HCT116 (cell line): ENCODE measurements around the gene AWAT2. TPM values are rescaled to one million over a fixed set of nuclear protein-coding genes. Genes with fewer than 3 reads are reported as not detected.

Experiments
- ATAC-seq: fragments of 200-7000 bp; cut with Tn5 transposase; 2 replicates; pipeline ENCODE4 v1.9.1; 2020; ENCODE audit warnings: mild to moderate bottlenecking, moderate library complexity
- BruUV-seq: library from RNA; stranded (reverse); fragments of 400-500 nt; replicated peaks from 2 replicates; lab custom pipeline; 2021; lab: Mats Ljungman, UMichigan
- CTCF ChIA-PET: fragments of 300-600 bp; sonication (Branson Sonifier 250); formaldehyde crosslinking; loops from one replicate; lab custom pipeline; 2021; ENCODE audit warnings: antibody characterized with exemption; lab: Charles Lee
- POLR2A ChIA-PET: fragments of 300-600, 350-600 bp; sonication (Branson Sonifier 250); formaldehyde crosslinking; loops from one replicate; lab custom pipeline; 2021; ENCODE audit warnings: antibody characterized with exemption; lab: Charles Lee
- RAD21 ChIA-PET, 2 experiments: fragments of 300-600 bp; sonication (Branson Sonifier 250); formaldehyde crosslinking; loops; one replicate each; lab custom pipeline; 2023; ENCODE audit warnings: low total read pairs in 2 of 2; ENCODE audit not compliant: uncharacterized antibody in 2 of 2, unreplicated experiment in 2 of 2, low non-redundant PET in 1 of 2; lab: Charles Lee
- DNase-seq: peaks from one replicate; pipeline ENCODE4 v3.0.0-alpha.2; 2010; ENCODE audit warnings: low read depth, low spot score
- H2AFZ ChIP-seq: fragments of 200-600 bp; shearing (Covaris generic), sonication (generic); 2 replicates; pipeline ENCODE4 v1.6.1; 2017; ENCODE audit warnings: low read depth, mixed run types, mixed read lengths, antibody characterized with exemption, low read length; ENCODE audit not compliant: poor library complexity, severe bottlenecking
- H3K27ac ChIP-seq: 2 replicates; pipeline ENCODE4 v1.5.1; 2012; ENCODE audit warnings: low read depth, low read length
- H3K27me3 ChIP-seq: fragments of 200-600 bp; sonication (generic); 2 replicates; pipeline ENCODE4 v1.6.1; 2016; ENCODE audit warnings: mixed run types, low read length, mixed read lengths; ENCODE audit not compliant: insufficient read depth
- H3K36me3 ChIP-seq, 2 experiments: fragments of 200-500 bp in 1 of 2; fragments of 200-600 bp in 1 of 2; sonication (Bioruptor generic) in 1 of 2; sonication (generic) in 1 of 2; 2 replicates each; pipeline versions ENCODE4 v1.5.1 to v1.6.1; 2014 to 2016; ENCODE audit warnings: low read length in 2 of 2, inconsistent platforms in 1 of 2, mixed read lengths in 1 of 2, mixed run types in 1 of 2; ENCODE audit not compliant: insufficient read depth in 2 of 2, control insufficient read depth in 1 of 2
- H3K4me1 ChIP-seq, 2 experiments: fragments of 200-600 bp in 1 of 2; sonication (generic) in 1 of 2; 2 replicates each; pipeline versions ENCODE4 v1.5.1 to v1.6.1; 2012 to 2017; ENCODE audit warnings: low read length in 2 of 2, inconsistent platforms in 1 of 2, mild to moderate bottlenecking in 1 of 2, mixed read lengths in 1 of 2, mixed run types in 1 of 2, moderate library complexity in 1 of 2; ENCODE audit not compliant: insufficient read depth in 2 of 2, control insufficient read depth in 1 of 2
- H3K4me2 ChIP-seq: fragments of 200-600 bp; sonication (generic); 2 replicates; pipeline ENCODE4 v1.6.1; 2017; ENCODE audit warnings: mixed run types, low read length, mixed read lengths
- H3K4me3 ChIP-seq, 2 experiments: fragments of 200-600 bp in 1 of 2; sonication (generic) in 1 of 2; replicated peaks in 1 of 2; 2 replicates each; pipeline ENCODE4 v1.5.1; 2011 to 2016; ENCODE audit warnings: low read length in 2 of 2, control low read depth in 1 of 2, low read depth in 1 of 2, mild to moderate bottlenecking in 1 of 2, mixed read lengths in 1 of 2, mixed run types in 1 of 2
- H3K79me2 ChIP-seq: fragments of 200-600 bp; sonication (generic); 2 replicates; pipeline ENCODE4 v1.6.1; 2017; ENCODE audit warnings: mild to moderate bottlenecking, mixed run types, low read length, moderate library complexity, mixed read lengths; ENCODE audit not compliant: insufficient read depth
- H3K9ac ChIP-seq: fragments of 200-600 bp; sonication (generic); 2 replicates; pipeline ENCODE4 v1.6.1; 2016; ENCODE audit warnings: low read length, mixed read lengths
- H3K9me2 ChIP-seq: fragments of 200-600 bp; sonication (generic), shearing (Covaris generic); 2 replicates; pipeline ENCODE4 v1.6.1; 2017; ENCODE audit warnings: mixed run types, mild to moderate bottlenecking, moderate library complexity; ENCODE audit not compliant: insufficient read depth
- H3K9me3 ChIP-seq, 2 experiments: fragments of 200-500 bp in 1 of 2; fragments of 200-600 bp in 1 of 2; sonication (Bioruptor generic) in 1 of 2; sonication (generic) in 1 of 2; 2 replicates each; pipeline ENCODE4 v1.6.1; 2014 to 2017; ENCODE audit warnings: low read length in 2 of 2, mixed read lengths in 2 of 2, inconsistent platforms in 1 of 2, low read depth in 1 of 2, mild to moderate bottlenecking in 1 of 2, mixed run types in 1 of 2, moderate library complexity in 1 of 2; ENCODE audit not compliant: control insufficient read depth in 1 of 2, insufficient read depth in 1 of 2
- H4K20me1 ChIP-seq: fragments of 200-600 bp; sonication (generic), shearing (Covaris generic); 2 replicates; pipeline ENCODE4 v1.6.1; 2017; ENCODE audit warnings: mixed run types, mild to moderate bottlenecking, moderate library complexity; ENCODE audit not compliant: insufficient read depth
- CBX3 ChIP-seq: IDR thresholded peaks from 2 replicates; pipeline ENCODE4 v1.6.1; 2012; ENCODE audit warnings: low read depth
- CEBPB ChIP-seq: IDR thresholded peaks from 2 replicates; pipeline ENCODE4 v1.6.1; 2012; ENCODE audit warnings: low read depth
- EZH2phosphoT487 ChIP-seq: fragments of 200-600 bp; IDR thresholded peaks from 2 replicates; pipeline ENCODE4 v1.6.1; 2018; ENCODE audit warnings: antibody characterized with exemption, borderline replicate concordance
- JUND ChIP-seq: IDR thresholded peaks from 2 replicates; pipeline ENCODE4 v1.6.1; 2012
- POLR2A ChIP-seq: IDR thresholded peaks from 2 replicates; pipeline ENCODE4 v1.7.0; 2011; ENCODE audit warnings: borderline replicate concordance; ENCODE audit not compliant: insufficient read depth, insufficient read length; ENCODE audit errors: extremely low read depth
- SP1 ChIP-seq: IDR thresholded peaks from 2 replicates; pipeline ENCODE4 v1.6.1; 2012; ENCODE audit warnings: low read depth
- SRF ChIP-seq: IDR thresholded peaks from 2 replicates; pipeline ENCODE4 v1.6.1; 2012; ENCODE audit warnings: low read depth
- TCF7L2 ChIP-seq: IDR thresholded peaks from 2 replicates; pipeline ENCODE4 v1.7.0; 2011; ENCODE audit warnings: borderline replicate concordance, inconsistent platforms; ENCODE audit not compliant: insufficient read depth, insufficient read length; ENCODE audit errors: extremely low read depth
- YY1 ChIP-seq: IDR thresholded peaks from 2 replicates; pipeline ENCODE4 v1.6.1; 2011; ENCODE audit warnings: low read length, low read depth, moderate library complexity, mild to moderate bottlenecking; ENCODE audit not compliant: insufficient replicate concordance; ENCODE audit errors: extremely low read depth
- ZNF274 ChIP-seq: fragments of 200-500 bp; sonication (Bioruptor generic); IDR thresholded peaks from 2 replicates; pipeline ENCODE4 v1.6.1; 2014; ENCODE audit warnings: mild to moderate bottlenecking, low read depth, low read length, inconsistent platforms
- intact Hi-C: fragments of 100-400 bp; cut with micrococcal nuclease; formaldehyde crosslinking; loops from 2 replicates; pipeline ENCODE4 v1.10.0; 2022
- total RNA-seq: library from RNA; stranded (reverse); gene quantifications from one replicate; pipeline ENCODE4 v1.2.1, GENCODE V29; 2021; ENCODE audit not compliant: unreplicated experiment
- TF ChIP-seq, protein P1 (sequence below): IDR thresholded peaks from 2 replicates; pipeline ENCODE4 v1.6.1; 2012
- TF ChIP-seq, protein P2 (sequence below): IDR thresholded peaks from 2 replicates; pipeline ENCODE4 v1.6.1; 2011; ENCODE audit warnings: mild to moderate bottlenecking, low read length, moderate library complexity; ENCODE audit not compliant: insufficient replicate concordance; ENCODE audit errors: extremely low read depth
- TF ChIP-seq, protein P3 (sequence below): IDR thresholded peaks from 2 replicates; pipeline ENCODE4 v1.6.1; 2012
- TF ChIP-seq, protein P4 (sequence below): IDR thresholded peaks from 2 replicates; pipeline ENCODE4 v1.6.1; 2012; ENCODE audit warnings: low read depth

The AWAT2 gene
- total RNA-seq, 1 experiment from 2014 or later, result not detected

DNA sequence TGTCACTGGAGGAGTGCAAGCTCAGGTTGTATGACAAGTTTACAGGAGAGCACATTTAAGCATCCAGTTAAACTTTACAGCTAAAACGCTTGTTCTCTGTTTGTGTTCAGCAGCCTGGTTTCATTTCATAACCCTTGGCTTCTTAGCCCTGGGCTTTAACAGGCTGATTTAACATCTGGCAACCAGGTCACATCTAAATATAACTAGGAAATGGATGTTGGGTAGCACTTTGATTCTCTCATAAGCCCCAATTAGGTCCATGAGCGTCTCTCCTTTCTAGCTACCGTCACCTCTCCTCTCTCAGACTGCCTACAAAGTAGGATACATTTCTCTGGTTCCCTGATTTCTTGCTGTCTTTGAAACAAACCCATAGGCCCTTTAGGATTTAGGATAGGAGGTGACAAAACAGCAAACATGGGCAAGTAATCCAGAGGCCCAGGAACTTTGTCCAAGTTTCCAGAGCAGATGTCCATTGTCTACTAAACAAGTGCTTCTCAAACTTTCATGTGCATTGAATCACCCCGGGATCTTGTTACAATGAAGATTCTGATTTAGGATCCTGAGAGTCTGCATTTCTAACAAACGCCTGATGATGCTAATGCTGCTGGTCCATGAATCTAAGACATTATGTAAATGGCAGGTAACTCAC lies 35.0 kb upstream of the AWAT2 start:
- H3K9me3 ChIP-seq, result no peaks in the 10 kb centered on the region
- H3K9me2 ChIP-seq, result no peaks in the 10 kb centered on the region
- H3K9ac ChIP-seq, result no peak overlapping the region
- no peaks in the 10 kb centered on the region for H3K36me3 ChIP-seq
- no peak overlapping the region for H3K4me2 ChIP-seq
- intact Hi-C loops, result no loop called here
- CTCF ChIA-PET, result no interaction called here
- H3K79me2 ChIP-seq, result no peaks in the 10 kb centered on the region
- POLR2A ChIA-PET, result no interaction called here
- no peak overlapping the region for H3K4me3 ChIP-seq
- BruUV-seq, result no TSS peak
- no peak for DNase-seq
- RAD21 ChIA-PET, result no interaction called here
- H4K20me1 ChIP-seq, result no peaks in the 10 kb centered on the region
- ATAC-seq, result no peak
- H3K27me3 ChIP-seq, result no peaks in the 10 kb centered on the region
- TF ChIP-seq ZNF274, result no peak
- no peaks in the 10 kb centered on the region for H3K4me1 ChIP-seq
- no peak overlapping the region for H2AFZ ChIP-seq
- H3K27ac ChIP-seq, result no peak overlapping the region

DNA sequence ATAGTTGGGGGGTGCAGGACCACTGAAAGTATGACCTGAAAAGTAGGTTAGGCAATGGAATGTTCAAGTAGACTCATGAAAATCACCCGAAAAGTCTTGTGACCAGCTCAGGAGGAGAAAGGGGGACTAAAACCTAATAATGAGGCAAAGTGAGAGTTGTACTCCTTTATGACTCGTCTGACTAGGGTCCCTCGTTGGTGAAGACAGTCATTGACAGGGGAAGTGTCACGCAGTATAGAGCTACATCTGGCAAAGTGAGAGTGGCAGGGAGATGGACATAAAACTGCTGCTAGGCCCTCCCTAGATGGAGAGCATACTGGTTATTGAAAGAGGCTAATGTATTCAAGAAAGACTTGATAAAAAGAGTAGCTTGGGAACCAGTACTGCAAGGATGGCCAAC lies 33.0 kb upstream of the AWAT2 start:
- RAD21 ChIA-PET, result no interaction called here
- H4K20me1 ChIP-seq, result no peaks in the 10 kb centered on the region
- DNase-seq (no peak), ATAC-seq (no peak)
- CTCF ChIA-PET, result interaction anchor here (0.6 kb wide), 1 partner anchor 530 kb away, joined by 5 read pairs; no protein-coding TSS in a partner anchor
- no peak overlapping the region for H3K4me2 ChIP-seq
- H2AFZ ChIP-seq, result no peak overlapping the region
- POLR2A ChIA-PET, result no interaction called here
- H3K9ac ChIP-seq, result no peak overlapping the region
- no peaks in the 10 kb centered on the region for H3K9me3 ChIP-seq
- H3K36me3 ChIP-seq, result no peaks in the 10 kb centered on the region
- BruUV-seq, result no TSS peak
- H3K9me2 ChIP-seq, result no peaks in the 10 kb centered on the region
- no peak overlapping the region for H3K4me3 ChIP-seq
- intact Hi-C loops, result no loop called here
- no peaks in the 10 kb centered on the region for H3K79me2 ChIP-seq
- H3K27me3 ChIP-seq, result no peaks in the 10 kb centered on the region
- H3K27ac ChIP-seq, result no peak overlapping the region
- H3K4me1 ChIP-seq, result no peaks in the 10 kb centered on the region
- TF ChIP-seq TCF7L2 (no peak), YY1 (no peak), JUND (no peak), CEBPB (no peak), CBX3 (no peak), EZH2phosphoT487 (no peak), SRF (no peak), SP1 (no peak), POLR2A (no peak)
- TF ChIP-seq, protein P1, sequence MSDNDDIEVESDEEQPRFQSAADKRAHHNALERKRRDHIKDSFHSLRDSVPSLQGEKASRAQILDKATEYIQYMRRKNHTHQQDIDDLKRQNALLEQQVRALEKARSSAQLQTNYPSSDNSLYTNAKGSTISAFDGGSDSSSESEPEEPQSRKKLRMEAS, result no peak
- TF ChIP-seq, protein P2, sequence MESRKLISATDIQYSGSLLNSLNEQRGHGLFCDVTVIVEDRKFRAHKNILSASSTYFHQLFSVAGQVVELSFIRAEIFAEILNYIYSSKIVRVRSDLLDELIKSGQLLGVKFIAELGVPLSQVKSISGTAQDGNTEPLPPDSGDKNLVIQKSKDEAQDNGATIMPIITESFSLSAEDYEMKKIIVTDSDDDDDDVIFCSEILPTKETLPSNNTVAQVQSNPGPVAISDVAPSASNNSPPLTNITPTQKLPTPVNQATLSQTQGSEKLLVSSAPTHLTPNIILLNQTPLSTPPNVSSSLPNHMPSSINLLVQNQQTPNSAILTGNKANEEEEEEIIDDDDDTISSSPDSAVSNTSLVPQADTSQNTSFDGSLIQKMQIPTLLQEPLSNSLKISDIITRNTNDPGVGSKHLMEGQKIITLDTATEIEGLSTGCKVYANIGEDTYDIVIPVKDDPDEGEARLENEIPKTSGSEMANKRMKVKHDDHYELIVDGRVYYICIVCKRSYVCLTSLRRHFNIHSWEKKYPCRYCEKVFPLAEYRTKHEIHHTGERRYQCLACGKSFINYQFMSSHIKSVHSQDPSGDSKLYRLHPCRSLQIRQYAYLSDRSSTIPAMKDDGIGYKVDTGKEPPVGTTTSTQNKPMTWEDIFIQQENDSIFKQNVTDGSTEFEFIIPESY, result no peak
- TF ChIP-seq, protein P3, sequence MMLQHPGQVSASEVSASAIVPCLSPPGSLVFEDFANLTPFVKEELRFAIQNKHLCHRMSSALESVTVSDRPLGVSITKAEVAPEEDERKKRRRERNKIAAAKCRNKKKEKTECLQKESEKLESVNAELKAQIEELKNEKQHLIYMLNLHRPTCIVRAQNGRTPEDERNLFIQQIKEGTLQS, result no peak
- TF ChIP-seq, protein P4, sequence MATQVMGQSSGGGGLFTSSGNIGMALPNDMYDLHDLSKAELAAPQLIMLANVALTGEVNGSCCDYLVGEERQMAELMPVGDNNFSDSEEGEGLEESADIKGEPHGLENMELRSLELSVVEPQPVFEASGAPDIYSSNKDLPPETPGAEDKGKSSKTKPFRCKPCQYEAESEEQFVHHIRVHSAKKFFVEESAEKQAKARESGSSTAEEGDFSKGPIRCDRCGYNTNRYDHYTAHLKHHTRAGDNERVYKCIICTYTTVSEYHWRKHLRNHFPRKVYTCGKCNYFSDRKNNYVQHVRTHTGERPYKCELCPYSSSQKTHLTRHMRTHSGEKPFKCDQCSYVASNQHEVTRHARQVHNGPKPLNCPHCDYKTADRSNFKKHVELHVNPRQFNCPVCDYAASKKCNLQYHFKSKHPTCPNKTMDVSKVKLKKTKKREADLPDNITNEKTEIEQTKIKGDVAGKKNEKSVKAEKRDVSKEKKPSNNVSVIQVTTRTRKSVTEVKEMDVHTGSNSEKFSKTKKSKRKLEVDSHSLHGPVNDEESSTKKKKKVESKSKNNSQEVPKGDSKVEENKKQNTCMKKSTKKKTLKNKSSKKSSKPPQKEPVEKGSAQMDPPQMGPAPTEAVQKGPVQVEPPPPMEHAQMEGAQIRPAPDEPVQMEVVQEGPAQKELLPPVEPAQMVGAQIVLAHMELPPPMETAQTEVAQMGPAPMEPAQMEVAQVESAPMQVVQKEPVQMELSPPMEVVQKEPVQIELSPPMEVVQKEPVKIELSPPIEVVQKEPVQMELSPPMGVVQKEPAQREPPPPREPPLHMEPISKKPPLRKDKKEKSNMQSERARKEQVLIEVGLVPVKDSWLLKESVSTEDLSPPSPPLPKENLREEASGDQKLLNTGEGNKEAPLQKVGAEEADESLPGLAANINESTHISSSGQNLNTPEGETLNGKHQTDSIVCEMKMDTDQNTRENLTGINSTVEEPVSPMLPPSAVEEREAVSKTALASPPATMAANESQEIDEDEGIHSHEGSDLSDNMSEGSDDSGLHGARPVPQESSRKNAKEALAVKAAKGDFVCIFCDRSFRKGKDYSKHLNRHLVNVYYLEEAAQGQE, result no peak
